Right lobe of liver (tissue), 4 donors: ENCODE data around the gene LHX4.

ENCODE experiments used
- POLR2A ChIP-seq: fragments of 450-650 bp; IDR thresholded peaks from one replicate; pipeline ENCODE4 v1.6.1; 2017; ENCODE audit warnings: antibody characterized with exemption, mild to moderate bottlenecking
- TF ChIP-seq, protein P1 (sequence below), 4 donors: fragments of 200-600 bp in 3 of 4; fragments of 450-650 bp in 1 of 4; IDR thresholded peaks; one replicate each; pipeline versions ENCODE4 v1.5.1 to v1.8.0; 2016 to 2022; ENCODE audit warnings: antibody characterized with exemption in 4 of 4, mild to moderate bottlenecking in 2 of 4
- donor health status: DM: no; HTN: no; CAD: no.
- donor health status: DM: no; HTN: no; CAD: no.
- donor health status: DM: no; HTN: yes; CAD: no.

- no peak for TF ChIP-seq POLR2A
- TF ChIP-seq, protein P1, sequence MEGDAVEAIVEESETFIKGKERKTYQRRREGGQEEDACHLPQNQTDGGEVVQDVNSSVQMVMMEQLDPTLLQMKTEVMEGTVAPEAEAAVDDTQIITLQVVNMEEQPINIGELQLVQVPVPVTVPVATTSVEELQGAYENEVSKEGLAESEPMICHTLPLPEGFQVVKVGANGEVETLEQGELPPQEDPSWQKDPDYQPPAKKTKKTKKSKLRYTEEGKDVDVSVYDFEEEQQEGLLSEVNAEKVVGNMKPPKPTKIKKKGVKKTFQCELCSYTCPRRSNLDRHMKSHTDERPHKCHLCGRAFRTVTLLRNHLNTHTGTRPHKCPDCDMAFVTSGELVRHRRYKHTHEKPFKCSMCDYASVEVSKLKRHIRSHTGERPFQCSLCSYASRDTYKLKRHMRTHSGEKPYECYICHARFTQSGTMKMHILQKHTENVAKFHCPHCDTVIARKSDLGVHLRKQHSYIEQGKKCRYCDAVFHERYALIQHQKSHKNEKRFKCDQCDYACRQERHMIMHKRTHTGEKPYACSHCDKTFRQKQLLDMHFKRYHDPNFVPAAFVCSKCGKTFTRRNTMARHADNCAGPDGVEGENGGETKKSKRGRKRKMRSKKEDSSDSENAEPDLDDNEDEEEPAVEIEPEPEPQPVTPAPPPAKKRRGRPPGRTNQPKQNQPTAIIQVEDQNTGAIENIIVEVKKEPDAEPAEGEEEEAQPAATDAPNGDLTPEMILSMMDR (IDR thresholded peaks at IDR 0.05): no peak
Measured at GRCh38 chr1:180268556-180269075, 38.6 kb downstream of the LHX4 start.
